Endothelial cell of hepatic sinusoid (primary cell): ENCODE measurements around the gene DMC1.

Experiments used
- in situ Hi-C: cut with HindIII; loops from 2 replicates; pipeline ENCODE4 v1.10.0; 2017; ENCODE audit warnings: low sequenced_read_pairs

DMC1 gene

DNA sequence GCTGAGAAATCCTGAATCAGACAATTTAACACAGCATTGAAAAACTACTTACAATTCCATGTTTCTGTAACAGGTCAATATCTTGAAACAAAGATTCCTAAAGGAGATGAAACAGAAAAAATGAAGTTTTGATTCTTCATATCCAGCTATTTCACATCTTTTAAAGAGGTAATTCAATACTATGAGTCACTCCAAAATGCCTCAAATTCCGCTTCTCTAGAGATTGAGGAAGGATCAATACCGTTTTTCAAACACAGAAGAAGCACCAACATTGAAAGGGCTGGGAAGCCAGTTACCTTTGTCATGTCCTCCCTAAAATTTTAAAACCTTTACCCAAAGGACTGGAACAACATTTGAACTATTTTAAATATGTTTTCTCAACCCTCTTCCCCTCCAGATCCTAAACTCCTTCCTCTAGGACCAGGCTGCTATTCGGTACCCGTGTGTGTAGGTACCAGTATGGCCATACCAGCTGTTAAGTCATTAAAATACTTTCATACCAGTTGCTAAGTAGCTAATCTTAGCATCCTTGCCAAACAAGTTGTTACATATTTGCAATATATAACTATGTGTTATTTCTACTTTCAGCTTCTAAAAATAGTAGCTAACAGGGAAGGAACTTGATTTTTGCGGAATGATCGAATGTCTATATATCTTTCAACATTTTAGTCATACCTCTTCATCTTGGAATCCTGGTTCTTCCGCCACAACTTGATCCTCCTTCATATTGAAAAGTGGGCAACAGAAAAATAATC lies 2.3 kb downstream of the DMC1 start:
- in situ Hi-C loops: no loop called here

GRCh38 chr22:38566726-38567504 lies 3.1 kb downstream of the DMC1 start:
- in situ Hi-C loops: no loop called here

DNA sequence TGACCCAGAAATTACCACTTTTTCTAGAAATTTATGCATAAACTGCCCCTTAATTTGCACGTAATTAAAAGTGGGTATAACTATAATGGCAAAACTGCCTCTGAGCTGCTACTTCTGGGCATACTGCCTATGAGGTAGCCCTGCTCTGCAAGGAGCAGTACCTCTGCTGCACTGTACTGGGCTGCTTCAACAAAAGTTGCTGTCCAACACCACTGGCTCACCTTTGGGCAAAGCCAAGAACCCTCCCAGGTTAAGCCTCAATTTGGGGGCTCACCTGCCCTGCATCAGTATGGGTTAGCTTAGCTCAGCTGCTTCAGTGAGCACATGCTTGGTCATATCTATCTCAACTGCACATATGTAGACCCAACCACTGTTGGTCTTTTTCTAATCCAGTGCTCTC lies 4.5 kb downstream of the DMC1 start:
- in situ Hi-C loops: no loop called here

GRCh38 chr22:38564669-38565068 lies 5.3 kb downstream of the DMC1 start:
- in situ Hi-C loops: no loop called here

DNA sequence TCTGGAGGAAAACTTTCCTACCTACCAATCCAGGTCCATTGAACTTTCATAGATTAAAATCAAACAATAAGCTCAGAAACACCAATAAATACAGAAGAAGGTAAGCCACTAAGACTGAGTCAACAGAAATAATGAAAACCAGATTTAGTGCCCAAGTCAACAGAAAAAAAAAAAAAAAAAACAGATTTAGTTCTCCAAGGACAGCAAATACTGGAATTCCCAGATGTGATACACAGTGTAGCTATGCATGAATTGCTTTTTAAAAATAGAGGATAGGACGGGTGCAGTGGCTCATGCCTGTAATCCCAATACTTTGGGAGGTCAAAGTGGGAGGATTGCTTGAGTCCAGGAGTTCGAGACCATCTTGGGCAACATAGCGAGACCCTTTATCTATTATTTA lies 15.7 kb downstream of the DMC1 start:
- in situ Hi-C loops: no loop called here

- in situ Hi-C loops: no loop called here
Observed at GRCh38 chr22:38549101-38549894, 20.7 kb downstream of the DMC1 start.

DNA sequence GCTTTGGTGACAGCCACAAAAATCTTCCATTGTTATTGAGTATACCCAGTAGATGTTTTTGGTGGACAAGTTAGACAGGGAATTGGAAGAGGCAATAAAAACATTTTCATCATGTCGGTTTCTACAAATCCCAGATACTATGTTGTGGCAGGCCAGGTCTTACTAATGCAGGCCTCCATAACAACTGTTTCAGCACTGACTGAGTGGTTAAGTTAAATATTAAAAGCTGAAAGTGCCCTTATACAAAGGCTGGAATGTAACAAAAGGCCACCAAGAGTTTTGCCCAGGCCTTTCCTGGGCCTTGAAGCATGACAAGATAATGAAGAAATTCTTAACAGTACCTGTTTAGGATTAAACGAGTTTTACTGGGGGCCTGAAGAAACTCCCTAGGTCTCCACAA lies 29.3 kb downstream of the DMC1 start:
- in situ Hi-C loops: no loop called here

DNA sequence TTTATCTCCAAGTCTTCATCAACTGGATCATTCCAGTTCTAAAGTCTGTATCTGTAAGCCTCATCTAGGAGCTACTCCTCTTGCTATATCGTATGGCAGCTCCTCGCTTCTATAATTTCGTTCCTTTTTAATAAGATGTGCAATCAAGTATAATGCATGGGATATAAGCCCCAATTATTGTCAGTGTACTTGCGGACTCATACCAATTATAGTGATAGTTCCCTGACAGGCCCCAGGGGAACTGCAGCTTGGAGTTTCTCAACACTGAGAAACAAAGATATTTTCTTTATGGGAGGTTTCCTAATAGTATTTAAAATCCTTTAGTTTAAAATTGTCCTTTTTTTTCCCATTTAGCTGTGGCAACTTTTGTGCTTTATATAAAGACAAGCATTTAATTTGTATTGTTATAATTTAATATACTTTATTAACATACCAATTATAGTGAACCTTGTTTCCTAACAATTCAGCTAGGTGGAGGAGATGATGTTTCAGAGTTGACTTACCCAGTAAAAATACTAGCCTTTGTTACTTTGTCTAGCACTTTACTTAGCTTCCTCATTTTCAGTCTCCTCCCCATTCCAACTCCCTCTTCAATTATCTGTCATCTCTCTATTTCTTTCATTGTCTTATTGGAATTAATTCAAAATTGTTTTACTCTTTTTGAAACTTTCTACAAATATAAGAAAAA lies 38.6 kb downstream of the DMC1 start:
- in situ Hi-C loops: no loop called here

DNA sequence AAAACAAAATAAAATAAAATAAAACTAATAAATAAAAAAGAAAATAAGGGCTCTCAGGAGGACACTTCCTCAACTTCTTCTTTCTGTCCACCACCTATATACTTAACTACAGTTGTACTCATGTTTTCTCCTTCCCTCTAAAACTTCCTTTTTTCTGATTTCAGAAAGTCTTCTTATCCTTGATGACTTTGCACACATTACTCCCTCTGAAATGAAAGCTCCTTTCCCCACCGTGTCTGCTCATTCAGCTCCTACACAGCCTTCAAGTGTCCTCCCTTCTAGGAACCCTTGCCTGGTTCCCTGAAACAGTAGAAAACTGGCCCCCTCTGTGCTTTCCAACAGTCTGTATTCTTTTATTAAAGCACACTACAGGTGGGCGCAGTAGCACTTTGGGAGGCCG lies 45.6 kb downstream of the DMC1 start:
- in situ Hi-C loops: no loop called here

DNA sequence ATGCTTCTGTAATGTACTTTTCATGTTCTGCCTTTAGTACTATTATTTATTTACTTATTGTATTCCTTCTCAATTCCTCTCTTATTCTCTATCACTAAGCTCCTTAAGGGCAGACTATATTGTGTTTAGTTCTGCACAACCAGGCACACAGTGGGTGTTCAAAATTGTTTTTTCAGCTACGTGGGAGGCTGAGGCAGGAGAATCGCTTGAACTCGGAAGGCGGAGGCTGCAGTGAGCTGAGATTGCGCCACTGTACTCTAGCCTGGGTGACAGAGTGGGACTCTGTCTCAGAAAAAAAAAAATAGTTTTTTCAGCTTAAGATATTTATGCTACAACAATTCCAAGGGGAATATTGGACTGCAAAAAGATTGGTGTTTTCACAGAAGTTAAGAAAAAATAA lies 46.5 kb downstream of the DMC1 start:
- in situ Hi-C loops: no loop called here

DNA sequence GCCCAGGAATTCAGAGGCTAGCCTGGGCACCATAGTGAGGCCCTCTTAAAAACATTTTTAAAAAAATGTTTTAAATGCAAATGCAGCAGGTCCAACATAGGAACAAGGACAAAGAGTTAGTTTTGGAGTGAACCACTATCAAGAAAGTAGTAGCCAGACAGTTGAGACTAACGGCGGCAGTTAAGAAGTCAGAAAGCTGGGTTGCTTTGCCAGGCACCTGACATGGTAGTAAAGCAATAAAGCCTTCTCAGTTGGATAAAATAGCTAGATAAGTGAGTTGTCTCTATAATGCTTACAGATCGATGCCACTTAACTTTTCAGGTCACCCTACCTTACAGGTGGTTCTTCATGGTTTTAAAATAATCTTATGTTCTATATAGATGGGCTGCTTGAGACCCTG lies 47.0 kb downstream of the DMC1 start:
- in situ Hi-C loops: no loop called here

- in situ Hi-C loops: no loop called here
Observed at GRCh38 chr22:38519453-38520250, 50.3 kb downstream of the DMC1 start.

- in situ Hi-C loops: no loop called here
Observed at GRCh38 chr22:38518620-38519019, 51.4 kb downstream of the DMC1 start.

DNA sequence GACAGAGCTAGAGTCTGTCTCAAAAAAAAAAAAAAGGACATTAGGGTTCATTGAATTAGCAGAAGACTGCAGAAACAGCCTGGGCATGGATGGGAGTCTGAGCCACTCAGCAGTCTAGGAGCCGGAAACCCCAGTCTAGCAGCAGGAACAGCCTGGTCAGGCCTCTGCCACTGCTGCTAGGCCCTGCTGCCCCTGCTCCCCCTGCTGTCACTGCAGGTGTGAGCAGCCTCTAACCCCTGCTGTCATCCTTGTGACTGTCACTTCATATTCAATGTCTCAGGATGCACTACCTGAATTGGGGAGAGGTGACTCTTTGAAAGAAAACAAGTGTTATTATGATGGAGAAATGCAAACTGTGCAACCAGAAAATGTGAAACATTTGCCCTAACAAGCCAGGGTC lies 56.9 kb downstream of the DMC1 start:
- in situ Hi-C loops: no loop called here

DNA sequence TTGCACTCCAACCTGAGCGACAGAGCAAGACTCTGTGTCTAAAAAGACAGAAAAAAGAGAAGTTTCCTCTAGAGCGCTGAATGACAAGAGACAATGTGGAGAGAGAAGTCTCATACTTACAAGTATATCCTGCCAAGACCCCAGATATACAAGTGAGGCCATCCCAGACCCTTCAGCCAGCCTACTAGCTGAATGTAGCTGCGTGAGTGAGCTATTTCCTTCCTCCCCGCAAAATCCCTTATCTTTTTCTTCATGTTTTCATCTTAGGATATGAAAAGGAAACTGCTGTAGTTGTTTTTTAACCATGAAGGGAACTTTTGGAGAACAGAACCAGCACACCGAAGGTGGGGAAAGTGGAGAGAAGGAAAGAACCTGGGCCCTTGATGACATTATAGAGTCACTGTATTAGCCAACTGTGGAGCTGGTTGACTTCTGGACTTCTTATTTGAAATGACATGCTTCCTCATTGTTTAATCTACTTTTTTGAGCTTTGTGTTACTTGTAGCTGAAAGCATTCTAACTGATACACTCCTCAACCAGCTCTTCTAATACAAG lies 59.5 kb downstream of the DMC1 start:
- in situ Hi-C loops: no loop called here

DNA sequence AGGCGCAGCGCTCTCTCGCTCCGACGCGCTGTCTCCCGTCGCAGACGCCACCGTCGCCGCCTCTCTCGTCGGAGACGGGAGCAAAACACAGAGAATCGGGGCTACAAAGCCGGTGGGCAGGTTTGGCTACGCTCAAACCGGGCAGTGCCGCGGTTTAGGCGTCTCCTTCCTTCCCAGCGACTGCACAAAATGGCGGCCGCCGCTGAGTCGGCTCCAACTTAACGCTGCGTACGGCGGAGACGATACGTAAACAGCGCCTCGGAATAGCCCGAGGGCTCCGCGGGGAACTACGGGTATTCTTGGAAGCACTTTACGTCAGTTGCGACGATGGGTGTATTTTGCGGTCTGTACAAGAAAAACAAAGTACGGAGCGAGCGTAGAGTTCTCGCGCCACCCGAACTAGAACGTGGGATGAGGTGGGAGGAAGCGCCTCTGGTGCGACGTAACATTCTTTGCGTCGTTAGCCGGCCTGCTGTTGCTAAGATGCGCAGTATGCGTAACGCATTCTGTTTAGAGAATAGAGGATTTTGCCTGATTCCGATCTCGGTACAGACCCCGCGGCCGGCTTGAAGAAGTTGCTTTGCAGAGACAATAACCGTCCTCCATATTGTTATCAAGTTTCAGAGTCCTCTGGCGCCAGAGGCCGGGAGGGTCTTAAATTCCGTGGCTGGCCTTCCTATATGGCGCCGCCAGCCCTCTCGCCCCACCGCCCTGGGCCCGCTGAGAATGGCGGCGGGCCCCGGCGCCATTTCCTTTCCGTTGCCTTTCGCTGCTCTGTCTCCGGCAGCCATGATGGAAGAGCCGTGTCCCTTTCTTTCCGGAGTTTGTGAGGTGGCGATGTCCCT lies 63.6 kb downstream of the DMC1 start, which contains the start of gene DDX17:
Gene DDX17 (minus strand): TSS at position 194 of the 845 bp plus-strand sequence.
- in situ Hi-C loops: no loop called here

DNA sequence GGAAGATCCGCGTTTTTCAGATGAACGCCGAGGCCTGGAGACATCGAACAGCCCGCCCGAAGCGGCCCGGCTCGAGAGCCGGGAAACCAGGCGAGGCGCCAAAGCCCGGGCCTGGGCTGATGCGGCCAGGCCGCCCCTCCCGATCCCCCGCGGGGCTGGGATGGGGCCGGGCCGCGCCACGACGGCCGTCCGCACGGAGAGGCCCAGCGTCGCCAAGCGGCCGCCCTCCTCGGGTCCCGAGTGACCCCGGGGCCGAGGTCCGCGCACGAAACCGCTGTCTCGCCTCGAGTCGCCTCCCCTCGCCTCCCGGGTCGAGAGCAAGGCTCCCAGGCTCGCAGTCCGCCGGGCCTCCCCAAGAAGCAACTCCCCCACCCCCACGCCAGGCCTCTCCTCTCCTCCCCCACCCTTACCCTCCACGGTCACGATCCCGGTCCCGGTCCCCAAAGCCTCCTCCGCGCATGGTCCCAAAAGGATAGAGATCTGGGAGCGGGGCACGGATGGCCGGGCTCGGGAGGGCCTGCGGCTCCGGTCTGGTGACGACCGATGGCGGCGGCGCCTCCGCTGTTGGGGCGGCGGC lies 64.4 kb downstream of the DMC1 start:
- in situ Hi-C loops: no loop called here

- in situ Hi-C loops: no loop called here
Observed at GRCh38 chr22:38504731-38505540, 65.0 kb downstream of the DMC1 start.
